DOHH2 (cell line): ENCODE data around the gene CABP1.

Experiments
- EZH2phosphoT487 ChIP-seq: fragments of 200-600 bp; sonication (generic); IDR thresholded peaks from 2 replicates; pipeline ENCODE4 v1.6.1; 2017; ENCODE audit warnings: borderline replicate concordance, mild to moderate bottlenecking, antibody characterized with exemption, low read length, moderate library complexity, mixed read lengths
- TF ChIP-seq, protein P1 (sequence below): fragments of 200-600 bp; sonication (generic); IDR thresholded peaks from one replicate; pipeline ENCODE4 v1.5.1; 2014; ENCODE audit warnings: antibody characterized with exemption, mild to moderate bottlenecking, low read depth, low read length; ENCODE audit not compliant: poor library complexity, severe bottlenecking

- TF ChIP-seq, protein P1, sequence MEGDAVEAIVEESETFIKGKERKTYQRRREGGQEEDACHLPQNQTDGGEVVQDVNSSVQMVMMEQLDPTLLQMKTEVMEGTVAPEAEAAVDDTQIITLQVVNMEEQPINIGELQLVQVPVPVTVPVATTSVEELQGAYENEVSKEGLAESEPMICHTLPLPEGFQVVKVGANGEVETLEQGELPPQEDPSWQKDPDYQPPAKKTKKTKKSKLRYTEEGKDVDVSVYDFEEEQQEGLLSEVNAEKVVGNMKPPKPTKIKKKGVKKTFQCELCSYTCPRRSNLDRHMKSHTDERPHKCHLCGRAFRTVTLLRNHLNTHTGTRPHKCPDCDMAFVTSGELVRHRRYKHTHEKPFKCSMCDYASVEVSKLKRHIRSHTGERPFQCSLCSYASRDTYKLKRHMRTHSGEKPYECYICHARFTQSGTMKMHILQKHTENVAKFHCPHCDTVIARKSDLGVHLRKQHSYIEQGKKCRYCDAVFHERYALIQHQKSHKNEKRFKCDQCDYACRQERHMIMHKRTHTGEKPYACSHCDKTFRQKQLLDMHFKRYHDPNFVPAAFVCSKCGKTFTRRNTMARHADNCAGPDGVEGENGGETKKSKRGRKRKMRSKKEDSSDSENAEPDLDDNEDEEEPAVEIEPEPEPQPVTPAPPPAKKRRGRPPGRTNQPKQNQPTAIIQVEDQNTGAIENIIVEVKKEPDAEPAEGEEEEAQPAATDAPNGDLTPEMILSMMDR, result no peak
- no peak for TF ChIP-seq EZH2phosphoT487
Measured at GRCh38 chr12:120678572-120678971, 38.1 kb downstream of the CABP1 start.
